Measurements from ENCODE around the gene LRRC46. TPM values are rescaled to one million over a fixed set of nuclear protein-coding genes. Genes with fewer than 3 reads are reported as not detected.
A peak's percentile ranks its signal among the peaks of the same experiment; 100 is the strongest.

The LRRC46 gene
- total and polyA plus RNA-seq, 4 experiments from 2014 or later, result 0.23 to 0.69 TPM; not detected in 2

GRCh38 chr17:47844814-47845715 lies 13.6 kb downstream of the LRRC46 start:
- no peak for DNase-seq
- peaks cover 0 to 2% of the 10 kb centered on the region in 2 donors for H3K36me3 Mint-ChIP-seq
- intact Hi-C loops (cut with micrococcal nuclease), result no loop called here
- no peaks in the 10 kb centered on the region for H3K9me3 Mint-ChIP-seq
- H3K4me1 Mint-ChIP-seq, result peaks cover 13 to 51% (median 28%) of the 10 kb centered on the region in 4 donors
- H3K36me3 ChIP-seq (ENCODE audit: insufficient read depth, low read length), result no peaks in the 10 kb centered on the region
- no peak overlapping the region for H3K27ac ChIP-seq (ENCODE audit: low read depth, low read length)
- H3K4me1 ChIP-seq (ENCODE audit: insufficient read depth, low read length), result peaks cover 38% of the 10 kb centered on the region
- H3K4me3 ChIP-seq (ENCODE audit: low read length in 2 of 2), result no peak overlapping the region
- peaks cover 32 to 44% of the 10 kb centered on the region in 2 donors for H3K27me3 Mint-ChIP-seq
- H3K4me3 Mint-ChIP-seq, result no peak overlapping the region
- POLR2A ChIA-PET (ENCODE audit: partially characterized antibody), result interaction anchor here (1.3 to 18.7 kb wide), 2 partner anchors 41 to 47 kb away, joined by 3 to 271 read pairs; partner anchors contain the start of gene SP2
- H3K27ac Mint-ChIP-seq, result no peak overlapping the region
- peaks cover 51% of the 10 kb centered on the region for H3K27me3 ChIP-seq (ENCODE audit: insufficient read depth, low read length)
- no peaks in the 10 kb centered on the region for H3K9me3 ChIP-seq (ENCODE audit: control insufficient read depth in 1 of 2, low read length in 2 of 2)
- CTCF ChIA-PET (ENCODE audit: partially characterized antibody), result interaction anchor here (0.9 to 20.5 kb wide), 3 partner anchors 10 to 42 kb away, joined by 3 to 562 read pairs (median 4); partner anchors contain the start of genes LRRC46, MRPL10 and SP2

GRCh38 chr17:47845716-47846075 lies 14.2 kb downstream of the LRRC46 start:
- H3K27me3 ChIP-seq (ENCODE audit: insufficient read depth, low read length), result peaks cover 57% of the 10 kb centered on the region

GRCh38 chr17:47846716-47847340 lies 15.4 kb downstream of the LRRC46 start:
- Histone ChIP-seq H3K9me3 (ENCODE audit: control insufficient read depth in 1 of 2, low read length in 2 of 2) (no peaks in the 10 kb centered on the region), H3K36me3 (ENCODE audit: insufficient read depth, low read length) (no peaks in the 10 kb centered on the region), H3K27me3 (ENCODE audit: insufficient read depth, low read length) (peaks cover 59% of the 10 kb centered on the region), H3K4me1 (ENCODE audit: insufficient read depth, low read length) (peaks cover 38% of the 10 kb centered on the region), H3K4me3 (ENCODE audit: low read length in 2 of 2) (no peak overlapping the region), H3K27ac (ENCODE audit: low read depth, low read length) (no peak overlapping the region)
- no peaks in the 10 kb centered on the region for H3K36me3 Mint-ChIP-seq
- peak overlapping the region in 1 of 8 donors; percentile 52 for H3K4me3 Mint-ChIP-seq
- DNase-seq, result no peak
- intact Hi-C loops (cut with micrococcal nuclease), result no loop called here
- no peak overlapping the region for H3K27ac Mint-ChIP-seq
- H3K27me3 Mint-ChIP-seq, result peaks cover 37 to 55% of the 10 kb centered on the region in 2 donors
- ChIA-PET POLR2A (ENCODE audit: partially characterized antibody) (interaction anchor here (0.8 to 18.7 kb wide), 3 partner anchors 38 to 124 kb away, joined by 3 to 271 read pairs (median 7); partner anchors contain the start of genes CDK5RAP3 and SP2), CTCF (ENCODE audit: partially characterized antibody) (interaction anchor here (0.8 to 20.5 kb wide), 3 partner anchors 9 to 41 kb away, joined by 3 to 562 read pairs (median 5); partner anchors contain the start of gene SP2)
- H3K9me3 Mint-ChIP-seq, result no peaks in the 10 kb centered on the region
- H3K4me1 Mint-ChIP-seq, result peaks cover 14 to 45% (median 22%) of the 10 kb centered on the region in 4 donors

More at GRCh38 chr17:47845716-47846075, 14.2 kb downstream of the LRRC46 start:
- no peak for DNase-seq
- Histone ChIP-seq H3K36me3 (ENCODE audit: insufficient read depth, low read length) (no peaks in the 10 kb centered on the region), H3K27ac (ENCODE audit: low read depth, low read length) (no peak overlapping the region), H3K4me3 (ENCODE audit: low read length in 2 of 2) (no peak overlapping the region), H3K4me1 (ENCODE audit: insufficient read depth, low read length) (peaks cover 38% of the 10 kb centered on the region), H3K9me3 (ENCODE audit: control insufficient read depth in 1 of 2, low read length in 2 of 2) (no peaks in the 10 kb centered on the region)
- CTCF ChIA-PET (ENCODE audit: partially characterized antibody), result interaction anchor here (1.1 to 20.5 kb wide), 2 partner anchors 10 to 42 kb away, joined by 3 to 562 read pairs; partner anchors contain the start of gene SP2
- no peak overlapping the region for H3K4me3 Mint-ChIP-seq
- no peak overlapping the region for H3K27ac Mint-ChIP-seq
- intact Hi-C loops (cut with micrococcal nuclease), result no loop called here
- peaks cover 0 to 2% of the 10 kb centered on the region in 2 donors for H3K36me3 Mint-ChIP-seq
- H3K27me3 Mint-ChIP-seq, result peaks cover 37 to 51% of the 10 kb centered on the region in 2 donors
- H3K9me3 Mint-ChIP-seq, result no peaks in the 10 kb centered on the region
- POLR2A ChIA-PET (ENCODE audit: partially characterized antibody), result interaction anchor here (18.7 kb wide), 1 partner anchor 47 kb away, joined by 271 read pairs; the partner anchor contains the start of gene SP2
- H3K4me1 Mint-ChIP-seq, result peaks cover 16 to 51% (median 28%) of the 10 kb centered on the region in 4 donors

DNA sequence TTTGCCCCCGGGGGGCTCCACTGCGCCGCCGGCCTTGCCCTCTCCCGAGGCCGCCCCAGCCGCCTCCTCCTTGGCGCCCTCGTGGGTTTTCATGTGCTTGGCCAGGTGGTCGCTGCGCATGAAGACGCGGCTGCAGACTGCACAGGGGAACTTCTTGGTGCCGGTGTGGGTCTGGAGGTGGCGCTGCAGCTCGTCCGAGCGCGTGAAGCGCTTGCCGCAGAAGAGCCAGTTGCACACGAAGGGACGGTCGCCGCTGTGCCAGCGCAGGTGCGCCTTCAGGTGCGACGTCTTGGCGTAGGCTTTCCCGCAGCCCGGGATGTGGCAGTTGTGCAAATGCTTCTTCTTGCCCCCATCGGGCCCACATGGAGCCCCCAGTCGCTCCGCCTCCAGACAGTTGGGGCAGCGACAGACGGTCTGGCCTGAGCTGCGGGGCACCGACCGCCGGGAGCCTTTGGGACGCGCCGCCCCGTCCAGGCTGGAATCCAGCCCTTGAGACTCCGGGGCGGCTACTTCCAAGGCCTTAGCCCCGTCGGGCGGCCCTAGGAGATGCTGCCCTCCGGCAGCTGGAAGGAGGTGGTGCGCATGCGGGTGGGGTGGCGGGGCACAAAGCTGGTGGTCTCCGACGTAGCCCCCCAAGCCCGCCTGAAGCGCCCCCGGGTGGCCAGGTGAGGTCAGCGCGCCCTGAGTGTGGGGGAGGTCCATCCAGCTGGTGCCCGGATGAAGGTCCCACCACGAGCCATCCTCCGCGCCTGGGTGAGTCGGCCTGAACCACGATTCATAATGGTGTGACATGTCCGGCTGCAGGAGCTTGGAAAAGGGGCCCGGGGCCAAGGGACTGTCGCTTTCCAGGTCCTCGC lies 16.1 kb downstream of the LRRC46 start:
- H3K27ac Mint-ChIP-seq, result no peak overlapping the region
- Histone ChIP-seq H3K4me3 (ENCODE audit: low read length in 2 of 2) (no peak overlapping the region), H3K27me3 (ENCODE audit: insufficient read depth, low read length) (peaks cover 67% of the 10 kb centered on the region), H3K9me3 (ENCODE audit: control insufficient read depth in 1 of 2, low read length in 2 of 2) (no peaks in the 10 kb centered on the region), H3K27ac (ENCODE audit: low read depth, low read length) (no peak overlapping the region), H3K4me1 (ENCODE audit: insufficient read depth, low read length) (peaks cover 41% of the 10 kb centered on the region), H3K36me3 (ENCODE audit: insufficient read depth, low read length) (no peaks in the 10 kb centered on the region)
- intact Hi-C loops (cut with micrococcal nuclease), result no loop called here
- DNase-seq, result peak in 3 of 5 donors; percentile 22 to 39 (median 35)
- H3K9me3 Mint-ChIP-seq, result no peaks in the 10 kb centered on the region
- ChIA-PET CTCF (ENCODE audit: partially characterized antibody) (interaction anchor here (0.6 to 20.5 kb wide), 4 partner anchors 15 to 939 kb away, joined by 3 to 562 read pairs (median 4); partner anchors contain the start of gene SP2), POLR2A (ENCODE audit: partially characterized antibody) (interaction anchor here (0.8 to 18.7 kb wide), 3 partner anchors 37 to 123 kb away, joined by 3 to 271 read pairs (median 7); partner anchors contain the start of genes CDK5RAP3 and SP2)
- H3K4me1 Mint-ChIP-seq, result peaks cover 17 to 45% (median 24%) of the 10 kb centered on the region in 4 donors
- H3K36me3 Mint-ChIP-seq, result no peaks in the 10 kb centered on the region
- peak overlapping the region in 2 of 8 donors; percentile 27 to 39 for H3K4me3 Mint-ChIP-seq
- H3K27me3 Mint-ChIP-seq, result peaks cover 43 to 62% of the 10 kb centered on the region in 2 donors

DNA sequence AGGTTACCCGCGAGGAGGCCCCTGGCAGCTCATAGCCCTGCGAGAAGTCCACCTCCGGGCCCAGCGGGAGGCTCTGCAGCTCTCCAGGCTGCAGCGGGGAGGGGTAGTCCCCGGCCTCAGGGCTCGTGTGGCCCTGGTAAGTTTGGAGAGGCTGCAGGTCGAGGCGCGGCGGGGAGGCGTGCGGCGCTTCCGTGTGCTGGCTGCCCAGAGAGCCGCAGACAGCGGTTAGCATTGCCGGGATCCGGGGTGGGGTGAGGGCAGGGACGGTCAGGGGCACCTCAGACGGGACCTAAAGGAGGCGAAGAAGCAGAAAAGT lies 16.7 kb downstream of the LRRC46 start:
- no peak overlapping the region for H3K27ac ChIP-seq (ENCODE audit: low read depth, low read length)
- DNase-seq, result no peak
- Mint-ChIP-seq H3K9me3 (no peaks in the 10 kb centered on the region), H3K27ac (no peak overlapping the region), H3K4me3 (no peak overlapping the region), H3K27me3 (peaks cover 47 to 61% of the 10 kb centered on the region in 2 donors), H3K4me1 (peaks cover 14 to 40% (median 19%) of the 10 kb centered on the region in 4 donors), H3K36me3 (no peaks in the 10 kb centered on the region)
- CTCF ChIA-PET (ENCODE audit: partially characterized antibody), result interaction anchor here (0.6 to 20.5 kb wide), 4 partner anchors 7 to 939 kb away, joined by 3 to 562 read pairs (median 9); partner anchors contain the start of genes SCRN2 and SP2
- no peaks in the 10 kb centered on the region for H3K36me3 ChIP-seq (ENCODE audit: insufficient read depth, low read length)
- no peaks in the 10 kb centered on the region for H3K9me3 ChIP-seq (ENCODE audit: control insufficient read depth in 1 of 2, low read length in 2 of 2)
- POLR2A ChIA-PET (ENCODE audit: partially characterized antibody), result interaction anchor here (2.1 to 18.7 kb wide), 2 partner anchors 37 to 44 kb away, joined by 7 to 271 read pairs; partner anchors contain the start of gene SP2
- peaks cover 40% of the 10 kb centered on the region for H3K4me1 ChIP-seq (ENCODE audit: insufficient read depth, low read length)
- intact Hi-C loops (cut with micrococcal nuclease), result no loop called here
- no peak overlapping the region for H3K4me3 ChIP-seq (ENCODE audit: low read length in 2 of 2)
- peaks cover 72% of the 10 kb centered on the region for H3K27me3 ChIP-seq (ENCODE audit: insufficient read depth, low read length)

- Histone ChIP-seq H3K27me3 (ENCODE audit: insufficient read depth, low read length) (peaks cover 68% of the 10 kb centered on the region), H3K36me3 (ENCODE audit: insufficient read depth, low read length) (no peaks in the 10 kb centered on the region), H3K9me3 (ENCODE audit: control insufficient read depth in 1 of 2, low read length in 2 of 2) (no peaks in the 10 kb centered on the region), H3K27ac (ENCODE audit: low read depth, low read length) (no peak overlapping the region), H3K4me3 (ENCODE audit: low read length in 2 of 2) (no peak overlapping the region), H3K4me1 (ENCODE audit: insufficient read depth, low read length) (peaks cover 37% of the 10 kb centered on the region)
- ChIA-PET POLR2A (ENCODE audit: partially characterized antibody) (interaction anchor here (1.0 to 18.7 kb wide), 3 partner anchors 7 to 42 kb away, joined by 3 to 271 read pairs (median 4); partner anchors contain the start of genes LRRC46, MRPL10 and SP2), CTCF (ENCODE audit: partially characterized antibody) (interaction anchor here (1.2 to 20.5 kb wide), 4 partner anchors 10 to 120 kb away, joined by 3 to 562 read pairs (median 8); partner anchors contain the start of genes CDK5RAP3, SCRN2 and SP2)
- intact Hi-C loops (cut with micrococcal nuclease), result no loop called here
- Mint-ChIP-seq H3K4me3 (peak overlapping the region; percentile 5 to 77 (median 60)), H3K36me3 (no peaks in the 10 kb centered on the region), H3K9me3 (no peaks in the 10 kb centered on the region), H3K27ac (no peak overlapping the region), H3K27me3 (peaks cover 58 to 75% of the 10 kb centered on the region in 2 donors), H3K4me1 (peaks cover 13 to 38% (median 18%) of the 10 kb centered on the region in 4 donors)
- no peak for DNase-seq
Observed at GRCh38 chr17:47850373-47850691, 18.9 kb downstream of the LRRC46 start.
